GM18520 (cell line): ENCODE data around the gene LIME1.

Experiments used
- ATAC-seq: cut with Tn5 transposase; IDR thresholded peaks from one replicate; pipeline ENCODE4 v1.9.1; 2021; ENCODE audit not compliant: unreplicated experiment

LIME1 gene, protein sequence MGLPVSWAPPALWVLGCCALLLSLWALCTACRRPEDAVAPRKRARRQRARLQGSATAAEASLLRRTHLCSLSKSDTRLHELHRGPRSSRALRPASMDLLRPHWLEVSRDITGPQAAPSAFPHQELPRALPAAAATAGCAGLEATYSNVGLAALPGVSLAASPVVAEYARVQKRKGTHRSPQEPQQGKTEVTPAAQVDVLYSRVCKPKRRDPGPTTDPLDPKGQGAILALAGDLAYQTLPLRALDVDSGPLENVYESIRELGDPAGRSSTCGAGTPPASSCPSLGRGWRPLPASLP

DNA sequence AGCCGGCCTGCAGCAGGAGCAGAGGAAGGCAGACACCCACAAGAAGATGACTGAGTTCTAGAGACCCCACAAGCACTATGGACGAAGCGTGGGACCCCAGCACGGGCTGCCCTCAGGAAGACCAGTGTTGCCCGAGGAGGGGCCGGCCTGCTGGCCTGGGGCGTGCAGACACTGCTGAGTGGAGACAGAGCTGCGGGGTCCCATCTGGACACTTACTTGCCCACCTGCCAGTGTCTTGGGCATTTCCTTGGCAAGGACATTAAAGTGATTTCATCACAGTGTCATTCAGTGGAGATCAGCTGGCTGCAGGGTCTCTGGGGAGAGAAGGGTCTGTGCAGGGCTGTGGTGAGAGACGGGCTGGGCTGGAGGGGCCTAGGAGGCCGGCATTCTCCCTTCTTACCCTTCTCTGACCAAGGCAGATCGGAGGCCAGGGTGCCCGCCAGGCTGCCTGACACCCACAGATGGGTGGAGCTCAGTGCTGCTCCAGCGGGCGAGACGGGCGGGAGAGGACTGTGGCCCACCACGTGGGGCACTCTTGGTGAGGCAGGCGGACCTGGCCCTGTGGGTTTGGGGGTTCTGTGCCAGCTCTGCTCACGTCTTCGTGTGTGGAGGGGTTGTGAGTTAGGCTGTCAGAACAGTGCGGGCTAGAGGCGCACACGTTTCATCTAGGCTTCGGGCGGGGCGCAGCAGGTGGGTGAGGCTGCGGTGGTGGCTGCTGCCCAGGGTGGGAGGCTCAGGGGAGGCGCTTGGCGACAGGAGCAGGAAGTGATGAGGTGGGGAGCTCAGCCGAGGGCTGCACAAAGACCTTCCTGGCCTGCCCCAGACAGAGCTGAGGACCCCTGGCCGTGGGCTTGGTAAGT is at the start of gene LIME1:
LIME1 (plus strand) TSS at position 806 of the 860 bp plus-strand sequence. CDS start 886 bp downstream, outside the sequence.
- ATAC-seq = no peak

DNA sequence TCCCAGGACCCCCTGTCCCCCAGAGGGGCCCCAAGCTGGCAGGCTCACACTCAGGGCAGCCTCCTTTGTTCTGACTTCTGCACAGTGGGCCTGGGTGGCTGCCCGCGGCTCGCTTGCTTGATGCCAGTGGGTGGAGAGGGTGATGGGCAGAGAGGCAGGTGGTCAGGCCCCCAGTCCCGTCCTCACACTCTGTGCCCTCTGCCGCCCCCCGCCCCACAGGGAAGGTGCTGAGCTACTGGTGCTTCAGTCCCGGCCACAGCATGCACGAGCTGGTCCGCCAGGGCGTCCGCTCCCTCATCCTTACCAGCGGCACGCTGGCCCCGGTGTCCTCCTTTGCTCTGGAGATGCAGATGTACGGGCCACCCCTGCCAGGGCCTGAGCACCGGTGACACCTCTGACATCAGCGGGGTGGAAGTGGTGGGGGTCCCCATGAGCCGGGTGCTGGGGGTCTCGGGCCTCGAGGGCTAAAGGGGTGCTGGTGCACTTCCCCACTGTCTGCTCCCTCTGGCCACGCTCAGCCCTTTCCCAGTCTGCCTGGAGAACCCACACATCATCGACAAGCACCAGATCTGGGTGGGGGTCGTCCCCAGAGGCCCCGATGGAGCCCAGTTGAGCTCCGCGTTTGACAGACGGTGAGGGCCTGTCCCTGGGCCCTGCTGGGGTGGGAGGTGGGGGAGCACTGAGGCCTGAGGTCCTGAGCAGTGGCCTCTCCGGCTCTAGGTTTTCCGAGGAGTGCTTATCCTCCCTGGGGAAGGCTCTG is 48.9 kb upstream of the LIME1 start:
- ATAC-seq = no peak

DNA sequence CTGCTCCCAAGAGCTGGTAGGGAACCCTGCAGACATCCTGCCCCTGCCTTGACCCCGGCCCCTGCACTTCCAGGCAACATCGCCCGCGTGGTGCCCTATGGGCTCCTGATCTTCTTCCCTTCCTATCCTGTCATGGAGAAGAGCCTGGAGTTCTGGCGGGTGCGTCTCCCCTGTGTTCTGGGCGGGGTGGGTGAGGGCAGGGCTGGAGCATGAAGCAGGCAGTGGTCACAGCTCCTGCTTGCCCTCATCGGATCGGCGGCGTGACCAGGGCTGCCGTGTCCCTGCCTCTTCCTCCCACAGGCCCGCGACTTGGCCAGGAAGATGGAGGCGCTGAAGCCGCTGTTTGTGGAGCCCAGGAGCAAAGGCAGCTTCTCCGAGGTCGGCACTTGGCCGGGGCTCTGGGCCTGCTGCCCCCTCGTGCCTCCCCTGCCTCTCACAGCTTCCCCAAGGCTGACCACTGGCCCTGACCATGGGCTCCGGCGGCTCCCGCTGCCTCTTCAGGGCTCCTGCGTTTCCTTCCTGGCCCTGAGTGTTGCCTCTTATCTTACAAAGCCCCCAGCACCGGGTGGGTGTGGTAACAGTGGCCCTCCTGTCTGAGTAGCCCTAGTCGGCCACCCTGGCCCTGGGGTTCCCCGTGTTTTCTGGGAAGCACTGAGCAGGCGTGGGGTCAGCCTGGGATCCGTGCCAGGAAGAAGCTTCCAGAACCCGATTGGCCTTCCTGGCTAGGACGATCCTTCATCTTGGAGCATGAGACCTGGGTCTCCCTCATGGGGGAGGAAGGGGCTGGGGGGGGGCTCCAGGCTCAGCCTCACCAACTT is 48.0 kb upstream of the LIME1 start:
- no peak for ATAC-seq

DNA sequence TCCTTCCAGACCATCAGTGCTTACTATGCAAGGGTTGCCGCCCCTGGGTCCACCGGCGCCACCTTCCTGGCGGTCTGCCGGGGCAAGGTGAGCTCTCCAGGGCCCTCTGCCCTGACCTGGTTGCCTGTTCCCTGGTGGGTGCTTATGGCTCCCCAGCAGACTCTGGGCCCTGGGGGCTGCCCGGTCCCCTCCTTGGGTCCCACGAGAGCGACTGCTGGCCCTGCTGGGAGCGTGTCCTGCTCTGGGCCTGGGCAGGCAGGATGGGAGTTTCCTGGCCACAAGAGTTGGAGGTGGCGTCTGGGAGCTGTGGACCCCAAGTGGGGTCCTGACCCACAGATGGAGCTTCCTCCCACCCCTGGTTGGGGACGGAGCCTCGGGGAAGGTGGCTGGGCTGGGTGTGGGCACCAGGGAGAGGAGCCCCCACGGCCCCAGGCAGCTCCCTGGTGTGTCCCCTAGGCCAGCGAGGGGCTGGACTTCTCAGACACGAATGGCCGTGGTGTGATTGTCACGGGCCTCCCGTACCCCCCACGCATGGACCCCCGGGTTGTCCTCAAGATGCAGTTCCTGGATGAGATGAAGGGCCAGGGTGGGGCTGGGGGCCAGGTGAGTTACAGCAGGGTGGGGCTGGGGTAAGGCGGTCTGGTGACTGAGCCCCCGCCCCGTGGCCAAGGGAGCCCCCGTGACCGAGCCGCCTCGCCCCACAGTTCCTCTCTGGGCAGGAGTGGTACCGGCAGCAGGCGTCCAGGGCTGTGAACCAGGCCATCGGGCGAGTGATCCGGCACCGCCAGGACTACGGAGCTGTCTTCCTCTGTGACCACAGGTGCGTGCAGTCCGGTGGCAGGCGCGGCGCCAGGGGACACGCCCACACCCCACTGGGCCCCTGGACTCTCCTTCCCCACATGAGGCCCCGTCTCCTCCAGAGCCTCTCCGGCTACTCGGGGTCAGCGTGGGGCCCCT is 47.1 kb upstream of the LIME1 start:
- ATAC-seq = no peak

DNA sequence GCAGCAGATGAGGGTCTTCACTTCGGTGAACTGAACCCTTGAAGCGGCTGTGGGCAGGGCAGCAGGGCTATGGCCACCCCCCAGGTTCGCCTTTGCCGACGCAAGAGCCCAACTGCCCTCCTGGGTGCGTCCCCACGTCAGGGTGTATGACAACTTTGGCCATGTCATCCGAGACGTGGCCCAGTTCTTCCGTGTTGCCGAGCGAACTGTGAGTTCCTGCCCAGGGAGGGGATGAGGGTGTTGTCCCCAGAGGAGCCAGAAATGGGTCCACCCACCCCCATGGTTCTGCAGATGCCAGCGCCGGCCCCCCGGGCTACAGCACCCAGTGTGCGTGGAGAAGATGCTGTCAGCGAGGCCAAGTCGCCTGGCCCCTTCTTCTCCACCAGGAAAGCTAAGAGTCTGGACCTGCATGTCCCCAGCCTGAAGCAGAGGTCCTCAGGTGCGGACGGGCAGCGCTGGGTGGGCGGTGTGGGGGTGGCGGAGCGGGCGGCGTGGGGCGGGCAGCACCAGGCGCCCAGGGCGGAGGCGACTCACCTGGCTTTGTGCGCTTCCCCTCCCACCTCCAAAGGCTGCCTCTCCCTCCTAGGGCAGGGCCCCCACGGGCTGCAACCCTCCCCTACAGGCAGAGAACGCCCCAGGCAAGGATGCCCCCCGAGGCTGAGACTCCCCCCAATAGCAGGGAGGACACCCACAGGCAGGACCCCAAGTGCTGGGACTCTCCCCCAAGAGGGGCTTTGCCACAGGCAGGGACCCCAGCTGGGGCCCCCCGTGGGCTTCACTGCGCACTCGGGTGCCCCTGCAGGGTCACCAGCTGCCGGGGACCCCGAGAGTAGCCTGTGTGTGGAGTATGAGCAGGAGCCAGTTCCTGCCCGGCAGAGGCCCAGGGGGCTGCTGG is 46.2 kb upstream of the LIME1 start:
- no peak for ATAC-seq

DNA sequence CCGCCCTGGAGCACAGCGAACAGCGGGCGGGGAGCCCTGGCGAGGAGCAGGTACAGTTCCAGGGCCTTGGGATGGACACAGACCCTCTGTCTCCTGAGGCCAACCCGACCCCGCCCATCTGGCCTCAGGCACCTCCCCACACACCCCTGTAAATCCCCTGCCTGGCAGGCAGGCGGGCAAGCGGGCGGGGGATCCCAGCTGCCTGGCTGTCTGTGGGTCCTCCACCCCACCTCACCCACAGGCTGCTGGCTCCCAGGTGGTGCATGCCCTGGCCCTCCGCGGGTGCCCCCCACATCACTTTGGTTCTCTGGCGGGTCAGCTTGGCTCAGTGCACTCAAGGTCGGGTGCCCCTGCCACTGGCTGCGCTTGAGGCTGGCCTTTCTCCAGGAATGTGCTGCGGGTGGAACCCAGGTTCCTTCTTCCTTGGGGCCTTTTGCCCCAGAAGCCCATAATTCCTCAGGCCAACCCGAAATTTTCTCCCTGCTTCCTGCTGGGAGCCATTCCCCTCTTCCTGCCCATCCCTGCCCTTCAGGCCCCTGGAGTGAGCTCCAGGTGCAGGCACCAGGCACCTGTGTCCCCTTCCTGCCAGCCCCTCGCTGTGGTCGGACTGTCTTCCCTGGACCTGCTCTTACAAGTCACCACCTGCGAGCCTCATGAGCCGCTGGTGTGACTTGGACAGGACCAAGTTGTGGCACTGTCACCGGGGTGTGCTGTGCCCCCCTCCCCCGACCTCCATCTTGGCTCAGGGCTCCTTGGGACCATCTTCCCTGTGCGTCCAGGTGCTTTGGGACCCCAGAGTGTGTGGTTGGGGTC is 45.4 kb upstream of the LIME1 start:
- no peak for ATAC-seq

DNA sequence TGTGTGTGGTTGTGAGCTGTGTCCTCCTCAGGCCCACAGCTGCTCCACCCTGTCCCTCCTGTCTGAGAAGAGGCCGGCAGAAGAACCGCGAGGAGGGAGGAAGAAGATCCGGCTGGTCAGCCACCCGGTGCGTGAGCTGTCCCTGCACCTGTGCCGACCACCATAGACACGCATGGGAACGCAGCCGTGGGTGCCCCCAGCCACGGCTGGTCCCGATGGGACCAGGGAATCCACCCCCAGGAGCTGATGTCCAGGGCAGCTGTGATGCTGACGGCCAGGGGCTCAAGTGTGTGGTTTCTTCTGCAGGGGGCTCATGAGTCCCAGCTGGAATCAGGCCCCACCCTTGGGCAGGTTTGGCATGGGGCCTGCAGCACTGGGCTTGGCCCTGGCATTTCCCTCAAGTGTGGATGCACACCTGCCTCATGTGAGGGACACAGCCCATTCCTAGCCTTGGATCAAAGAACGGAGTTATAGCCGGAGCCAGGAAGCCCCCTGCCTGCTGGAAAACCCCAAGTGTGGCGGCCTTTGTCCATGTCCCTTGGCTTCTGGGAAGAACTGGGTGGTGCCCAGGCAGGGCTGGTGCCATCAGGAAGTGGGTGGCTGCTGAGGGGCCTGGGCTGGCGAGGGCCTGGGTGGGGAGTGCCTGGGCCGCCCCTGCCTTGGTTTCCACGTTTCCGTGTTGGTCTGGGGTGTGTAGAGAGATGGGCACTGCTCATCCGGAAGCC is 44.6 kb upstream of the LIME1 start:
- no peak for ATAC-seq

DNA sequence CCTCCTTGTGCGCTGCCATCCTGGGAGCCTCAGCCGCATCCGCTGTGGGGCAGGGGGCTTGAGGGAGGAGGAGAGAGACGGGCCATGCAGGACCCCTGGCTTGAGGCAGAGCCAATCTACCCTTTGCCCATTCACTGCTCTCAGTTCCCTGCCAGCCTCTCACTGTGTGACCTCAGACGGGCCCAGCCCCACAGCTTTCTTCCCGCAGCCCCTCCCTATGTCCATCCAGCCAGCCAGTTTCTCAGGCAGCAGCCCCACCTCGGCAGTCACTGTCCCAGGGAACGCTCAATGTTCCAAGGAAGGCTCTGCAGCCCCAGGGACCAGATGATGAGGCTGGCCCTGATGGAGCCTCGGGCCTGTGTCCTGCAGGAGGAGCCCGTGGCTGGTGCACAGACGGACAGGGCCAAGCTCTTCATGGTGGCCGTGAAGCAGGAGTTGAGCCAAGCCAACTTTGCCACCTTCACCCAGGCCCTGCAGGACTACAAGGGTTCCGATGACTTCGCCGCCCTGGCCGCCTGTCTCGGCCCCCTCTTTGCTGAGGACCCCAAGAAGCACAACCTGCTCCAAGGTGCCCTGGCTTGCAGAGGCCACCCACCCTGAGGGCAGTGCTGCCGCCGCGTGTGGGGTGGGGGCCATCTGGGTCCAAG is 43.9 kb upstream of the LIME1 start:
- ATAC-seq = no peak

DNA sequence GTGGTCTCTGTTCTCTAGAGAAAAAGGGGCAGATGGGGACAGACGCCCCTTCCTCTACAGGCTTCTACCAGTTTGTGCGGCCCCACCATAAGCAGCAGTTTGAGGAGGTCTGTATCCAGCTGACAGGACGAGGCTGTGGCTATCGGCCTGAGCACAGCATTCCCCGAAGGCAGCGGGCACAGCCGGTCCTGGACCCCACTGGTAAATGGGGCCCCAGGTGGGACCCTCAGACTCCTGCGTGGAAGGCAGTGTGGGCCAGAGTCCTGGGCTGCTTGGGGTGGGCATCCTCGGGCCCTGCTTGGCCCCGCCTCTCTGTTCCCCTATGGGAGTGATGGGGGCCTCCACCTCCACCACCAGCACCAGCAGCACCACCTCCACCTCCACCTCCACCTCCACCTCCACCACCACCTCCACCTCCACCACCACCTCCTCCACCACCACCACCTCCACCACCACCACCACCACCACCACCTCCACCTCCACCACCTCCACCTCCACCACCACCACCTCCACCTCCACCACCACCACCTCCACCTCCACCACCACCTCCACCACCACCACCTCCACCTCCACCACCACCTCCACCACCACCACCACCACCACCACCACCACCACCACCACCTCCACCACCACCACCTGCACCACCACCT is 43.3 kb upstream of the LIME1 start:
- no peak for ATAC-seq

DNA sequence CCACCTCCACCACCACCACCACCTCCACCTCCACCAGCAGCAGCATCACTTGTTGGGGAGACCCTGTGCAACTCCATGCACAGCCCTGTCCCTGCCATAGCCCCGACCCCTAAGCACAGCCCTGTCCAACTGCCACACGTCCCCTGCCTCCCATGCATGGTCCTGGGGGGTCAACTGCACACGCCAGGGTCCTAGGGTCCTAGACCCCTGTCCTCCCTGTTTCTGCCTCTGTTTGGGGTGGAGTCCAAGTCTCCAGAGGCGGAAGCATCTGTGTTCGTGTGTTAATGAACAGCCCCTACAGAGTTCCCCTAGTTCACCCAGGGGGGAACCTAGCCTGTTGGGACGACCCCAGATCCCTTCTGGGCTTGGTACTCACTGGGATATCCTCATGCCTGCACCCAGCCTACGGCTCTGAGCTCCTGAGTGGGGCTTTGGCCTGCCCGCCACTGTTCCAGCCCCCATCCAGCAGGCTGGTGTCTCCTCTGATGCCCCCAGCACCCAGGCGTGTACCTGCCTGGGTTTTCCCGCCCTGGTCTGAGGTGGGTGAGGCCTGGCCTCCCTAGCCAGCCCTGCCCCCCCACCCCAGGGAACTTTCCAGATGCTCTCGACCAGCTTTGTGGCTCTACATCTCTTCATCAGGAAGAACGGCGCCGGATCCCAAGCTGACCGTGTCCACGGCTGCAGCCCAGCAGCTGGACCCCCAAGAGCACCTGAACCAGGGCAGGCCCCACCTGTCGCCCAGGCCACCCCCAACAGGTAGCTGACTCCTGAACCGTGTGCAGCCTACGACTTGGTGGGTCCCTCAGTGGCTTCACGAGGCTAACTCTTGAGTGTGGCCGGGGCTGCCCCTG is 42.5 kb upstream of the LIME1 start:
- ATAC-seq = no peak

DNA sequence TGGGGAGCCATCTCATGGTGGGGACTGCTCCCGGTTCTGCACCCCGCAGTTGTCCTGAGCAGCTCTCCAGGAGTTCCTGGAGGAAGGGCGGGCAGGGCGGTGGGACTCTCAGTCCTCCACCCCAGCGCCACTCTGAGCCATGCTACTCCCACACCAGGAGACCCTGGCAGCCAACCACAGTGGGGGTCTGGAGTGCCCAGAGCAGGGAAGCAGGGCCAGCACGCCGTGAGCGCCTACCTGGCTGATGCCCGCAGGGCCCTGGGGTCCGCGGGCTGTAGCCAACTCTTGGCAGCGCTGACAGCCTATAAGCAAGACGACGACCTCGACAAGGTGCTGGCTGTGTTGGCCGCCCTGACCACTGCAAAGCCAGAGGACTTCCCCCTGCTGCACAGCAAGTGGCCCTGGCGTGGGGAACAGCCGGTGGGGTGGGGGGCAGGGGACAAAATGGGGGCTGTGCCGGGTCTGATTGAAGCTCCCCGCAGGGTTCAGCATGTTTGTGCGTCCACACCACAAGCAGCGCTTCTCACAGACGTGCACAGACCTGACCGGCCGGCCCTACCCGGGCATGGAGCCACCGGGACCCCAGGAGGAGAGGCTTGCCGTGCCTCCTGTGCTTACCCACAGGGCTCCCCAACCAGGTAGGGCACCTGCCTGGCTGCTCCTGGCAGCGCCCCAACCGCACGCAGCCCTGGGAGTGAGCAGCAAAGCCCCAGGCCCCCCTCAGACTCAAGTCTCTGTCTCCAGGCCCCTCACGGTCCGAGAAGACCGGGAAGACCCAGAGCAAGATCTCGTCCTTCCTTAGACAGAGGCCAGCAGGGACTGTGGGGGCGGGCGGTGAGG is 41.7 kb upstream of the LIME1 start:
- ATAC-seq = no peak

DNA sequence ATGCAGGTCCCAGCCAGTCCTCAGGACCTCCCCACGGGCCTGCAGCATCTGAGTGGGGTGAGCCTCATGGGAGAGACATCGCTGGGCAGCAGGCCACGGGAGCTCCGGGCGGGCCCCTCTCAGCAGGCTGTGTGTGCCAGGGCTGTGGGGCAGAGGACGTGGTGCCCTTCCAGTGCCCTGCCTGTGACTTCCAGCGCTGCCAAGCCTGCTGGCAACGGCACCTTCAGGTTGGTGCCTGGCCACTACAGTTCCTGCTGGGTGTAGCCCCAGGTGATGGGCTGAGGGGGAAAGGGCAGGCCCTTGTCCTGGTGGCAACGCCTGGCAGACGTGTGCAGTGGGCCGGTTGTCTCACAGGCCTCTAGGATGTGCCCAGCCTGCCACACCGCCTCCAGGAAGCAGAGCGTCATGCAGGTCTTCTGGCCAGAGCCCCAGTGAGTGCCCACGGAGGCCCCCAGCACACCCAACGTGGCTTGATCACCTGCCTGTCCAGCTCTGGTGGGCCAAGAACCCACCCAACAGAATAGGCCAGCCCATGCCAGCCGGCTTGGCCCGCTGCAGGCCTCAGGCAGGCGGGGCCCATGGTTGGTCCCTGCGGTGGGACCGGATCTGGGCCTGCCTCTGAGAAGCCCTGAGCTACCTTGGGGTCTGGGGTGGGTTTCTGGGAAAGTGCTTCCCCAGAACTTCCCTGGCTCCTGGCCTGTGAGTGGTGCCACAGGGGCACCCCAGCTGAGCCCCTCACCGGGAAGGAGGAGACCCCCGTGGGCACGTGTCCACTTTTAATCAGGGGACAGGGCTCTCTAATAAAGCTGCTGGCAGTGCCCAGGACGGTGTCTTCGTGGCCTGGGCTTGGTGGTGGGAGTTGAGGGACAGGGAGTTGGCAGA is 40.8 kb upstream of the LIME1 start:
- no peak for ATAC-seq

DNA sequence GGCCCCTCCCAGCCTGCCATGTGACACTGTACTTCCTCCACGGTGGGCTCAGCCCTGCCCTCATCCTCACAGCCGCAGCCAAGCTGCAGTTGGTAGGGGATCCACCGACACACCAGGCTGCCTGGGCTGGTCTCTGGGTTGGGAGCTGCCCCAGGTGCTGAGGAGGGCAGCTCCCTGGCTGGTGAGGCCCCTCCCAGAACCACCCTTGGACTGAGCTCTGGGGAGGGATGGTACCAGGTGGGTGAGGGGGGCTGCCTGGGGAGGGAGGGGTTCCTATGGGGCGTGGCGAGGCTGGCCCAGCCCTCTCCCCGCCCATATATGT is 40.2 kb upstream of the LIME1 start:
- no peak for ATAC-seq
